ENCODE results near the gene AGA. TPM values are rescaled to one million over a fixed set of nuclear protein-coding genes. Genes with fewer than 3 reads are reported as not detected.

Gene AGA
- total and polyA plus RNA-seq, 10 of the 15 experiments (the other 5 are each of a cell fraction or from before 2014, with no cell fraction given) = 17.1 to 37.6 (median 24.5) TPM

GRCh38 chr4:177391953-177392352 is 50.3 kb downstream of the AGA start (continued):
- TF ChIP-seq ZZZ3 (IDR thresholded peaks at IDR 0.05; ENCODE audit: control insufficient read depth, insufficient read length, low read depth) = no peak
- TF ChIP-seq TBL1XR1 (IDR thresholded peaks at IDR 0.05; ENCODE audit: low read depth, low read length) = no peak

DNA sequence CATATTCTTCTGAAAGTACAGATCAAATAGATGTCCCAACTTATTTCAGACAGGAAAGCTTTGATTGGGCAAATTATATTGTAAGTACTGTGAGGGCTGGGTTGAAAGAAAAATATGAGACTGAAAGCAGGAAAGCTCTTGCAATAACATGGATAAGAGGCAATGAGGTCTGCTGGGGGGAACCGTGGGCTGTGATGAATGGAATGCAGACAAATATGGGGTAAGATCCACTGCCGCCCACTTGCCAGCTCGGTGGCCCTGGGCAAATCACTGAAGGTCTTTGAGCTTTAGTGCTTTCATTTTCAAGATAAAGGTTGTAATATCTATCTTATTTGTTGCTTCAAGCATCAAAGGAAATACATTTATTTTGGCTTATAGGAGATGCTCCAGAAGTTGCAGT is 51.0 kb downstream of the AGA start:
- CTCF ChIA-PET = interaction anchor here (1.1 kb wide), 1 partner anchor 52 kb away, joined by 3 read pairs; no protein-coding TSS in a partner anchor
- no peak for TF ChIP-seq KAT2A (conservative IDR thresholded peaks at IDR 0.05; ENCODE audit: control insufficient read depth, low read depth, low read length)
- no peak for TF ChIP-seq POLR2A (IDR thresholded peaks at IDR 0.05; ENCODE audit: low read depth, low read length)
- no peak for TF ChIP-seq RELA (IDR thresholded peaks at IDR 0.05; ENCODE audit: borderline replicate concordance, partially characterized antibody)
- TF ChIP-seq NFYB (IDR thresholded peaks at IDR 0.05; ENCODE audit: insufficient read depth, low read depth, low read length) = no peak
- TF ChIP-seq ZNF622 (IDR thresholded peaks at IDR 0.05) = no peak
- no peak for TF ChIP-seq SPI1 (IDR thresholded peaks at IDR 0.05; ENCODE audit: borderline replicate concordance, insufficient read depth, low read depth, low read length)
- no peak for TF ChIP-seq TCF12 (IDR thresholded peaks at IDR 0.05; ENCODE audit: low read depth, low read length)
- TF ChIP-seq STAT1 (conservative IDR thresholded peaks at IDR 0.05) = no peak
- TF ChIP-seq, protein P1, sequence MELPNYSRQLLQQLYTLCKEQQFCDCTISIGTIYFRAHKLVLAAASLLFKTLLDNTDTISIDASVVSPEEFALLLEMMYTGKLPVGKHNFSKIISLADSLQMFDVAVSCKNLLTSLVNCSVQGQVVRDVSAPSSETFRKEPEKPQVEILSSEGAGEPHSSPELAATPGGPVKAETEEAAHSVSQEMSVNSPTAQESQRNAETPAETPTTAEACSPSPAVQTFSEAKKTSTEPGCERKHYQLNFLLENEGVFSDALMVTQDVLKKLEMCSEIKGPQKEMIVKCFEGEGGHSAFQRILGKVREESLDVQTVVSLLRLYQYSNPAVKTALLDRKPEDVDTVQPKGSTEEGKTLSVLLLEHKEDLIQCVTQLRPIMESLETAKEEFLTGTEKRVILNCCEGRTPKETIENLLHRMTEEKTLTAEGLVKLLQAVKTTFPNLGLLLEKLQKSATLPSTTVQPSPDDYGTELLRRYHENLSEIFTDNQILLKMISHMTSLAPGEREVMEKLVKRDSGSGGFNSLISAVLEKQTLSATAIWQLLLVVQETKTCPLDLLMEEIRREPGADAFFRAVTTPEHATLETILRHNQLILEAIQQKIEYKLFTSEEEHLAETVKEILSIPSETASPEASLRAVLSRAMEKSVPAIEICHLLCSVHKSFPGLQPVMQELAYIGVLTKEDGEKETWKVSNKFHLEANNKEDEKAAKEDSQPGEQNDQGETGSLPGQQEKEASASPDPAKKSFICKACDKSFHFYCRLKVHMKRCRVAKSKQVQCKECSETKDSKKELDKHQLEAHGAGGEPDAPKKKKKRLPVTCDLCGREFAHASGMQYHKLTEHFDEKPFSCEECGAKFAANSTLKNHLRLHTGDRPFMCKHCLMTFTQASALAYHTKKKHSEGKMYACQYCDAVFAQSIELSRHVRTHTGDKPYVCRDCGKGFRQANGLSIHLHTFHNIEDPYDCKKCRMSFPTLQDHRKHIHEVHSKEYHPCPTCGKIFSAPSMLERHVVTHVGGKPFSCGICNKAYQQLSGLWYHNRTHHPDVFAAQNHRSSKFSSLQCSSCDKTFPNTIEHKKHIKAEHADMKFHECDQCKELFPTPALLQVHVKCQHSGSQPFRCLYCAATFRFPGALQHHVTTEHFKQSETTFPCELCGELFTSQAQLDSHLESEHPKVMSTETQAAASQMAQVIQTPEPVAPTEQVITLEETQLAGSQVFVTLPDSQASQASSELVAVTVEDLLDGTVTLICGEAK (IDR thresholded peaks at IDR 0.05; ENCODE audit: borderline replicate concordance) = no peak
- TF ChIP-seq ZZZ3 (IDR thresholded peaks at IDR 0.05; ENCODE audit: control insufficient read depth, insufficient read length, low read depth) = no peak
- TF ChIP-seq, protein P2, sequence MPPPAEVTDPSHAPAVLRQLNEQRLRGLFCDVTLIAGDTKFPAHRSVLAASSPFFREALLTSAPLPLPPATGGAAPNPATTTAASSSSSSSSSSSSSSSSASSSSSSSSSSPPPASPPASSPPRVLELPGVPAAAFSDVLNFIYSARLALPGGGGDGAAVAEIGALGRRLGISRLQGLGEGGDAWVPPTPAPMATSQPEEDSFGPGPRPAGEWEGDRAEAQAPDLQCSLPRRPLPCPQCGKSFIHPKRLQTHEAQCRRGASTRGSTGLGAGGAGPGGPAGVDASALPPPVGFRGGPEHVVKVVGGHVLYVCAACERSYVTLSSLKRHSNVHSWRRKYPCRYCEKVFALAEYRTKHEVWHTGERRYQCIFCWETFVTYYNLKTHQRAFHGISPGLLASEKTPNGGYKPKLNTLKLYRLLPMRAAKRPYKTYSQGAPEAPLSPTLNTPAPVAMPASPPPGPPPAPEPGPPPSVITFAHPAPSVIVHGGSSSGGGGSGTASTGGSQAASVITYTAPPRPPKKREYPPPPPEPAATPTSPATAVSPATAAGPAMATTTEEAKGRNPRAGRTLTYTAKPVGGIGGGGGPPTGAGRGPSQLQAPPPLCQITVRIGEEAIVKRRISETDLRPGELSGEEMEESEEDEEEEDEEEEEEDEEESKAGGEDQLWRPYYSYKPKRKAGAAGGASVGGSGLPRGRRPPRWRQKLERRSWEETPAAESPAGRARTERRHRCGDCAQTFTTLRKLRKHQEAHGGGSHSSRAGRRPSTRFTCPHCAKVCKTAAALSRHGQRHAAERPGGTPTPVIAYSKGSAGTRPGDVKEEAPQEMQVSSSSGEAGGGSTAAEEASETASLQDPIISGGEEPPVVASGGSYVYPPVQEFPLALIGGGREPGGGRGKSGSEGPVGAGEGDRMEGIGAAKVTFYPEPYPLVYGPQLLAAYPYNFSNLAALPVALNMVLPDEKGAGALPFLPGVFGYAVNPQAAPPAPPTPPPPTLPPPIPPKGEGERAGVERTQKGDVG (CRISPR knock-in tag; IDR thresholded peaks at IDR 0.05) = no peak
- no peak for TF ChIP-seq HDAC6 (IDR thresholded peaks at IDR 0.05; ENCODE audit: unreplicated experiment)
- TF ChIP-seq PKNOX1 (IDR thresholded peaks at IDR 0.05) = no peak
- TF ChIP-seq RBBP5 (conservative IDR thresholded peaks at IDR 0.05) = no peak
- no peak for TF ChIP-seq RFX5 (IDR thresholded peaks at IDR 0.05; ENCODE audit: low read depth, low read length)

More for the DNA sequence above, 51.0 kb downstream of the AGA start:
- no peak overlapping the region for H3K4me3 ChIP-seq
- no TSS peak for BruUV-seq (replicated peaks)
- POLR2A ChIA-PET = no interaction called here
- intact Hi-C loops (cut with micrococcal nuclease; ENCODE audit: unreplicated experiment) (no loop called here), in situ Hi-C loops (cut with MboI) (no loop called here)
- FAIRE-seq (no peak), ATAC-seq (no peak), DNase-seq (ENCODE audit: low read depth, low spot score) (no peak)
- no peak overlapping the region for H2AFZ ChIP-seq (ENCODE audit: control insufficient read depth, low read depth, low read length)
- SMC1A ChIA-PET (ENCODE audit: uncharacterized antibody, unreplicated experiment) = no interaction called here
- no peaks in the 10 kb centered on the region for H3K4me1 ChIP-seq (ENCODE audit: control insufficient read depth, insufficient read depth, low read length)
- no peaks in the 10 kb centered on the region; a peak in 1 of 4 replicates for H3K27me3 ChIP-seq (replicated peaks in 1 of 2; ENCODE audit: control insufficient read depth in 2 of 2, insufficient read depth in 2 of 2, low read length in 1 of 2)
- no peaks in the 10 kb centered on the region; the same call in 1 of the 2 replicates for H4K20me1 ChIP-seq (ENCODE audit: control insufficient read depth, insufficient read depth)
- WGBS (ENCODE audit: insufficient coverage, insufficient replicate concordance, low lambda C conversion rate, missing lambda C conversion rate) = 69% methylated on average over 3 of the region's 3 CpGs
- H3K9ac ChIP-seq (ENCODE audit: control insufficient read depth, insufficient read depth, low read length) = no peak overlapping the region
- no peak overlapping the region for H3K4me2 ChIP-seq (ENCODE audit: control insufficient read depth, insufficient read depth)
- RAD21 ChIA-PET (ENCODE audit: unreplicated experiment) = no interaction called here
- H3K36me3 ChIP-seq (ENCODE audit: control insufficient read depth in 2 of 2, insufficient read depth in 2 of 2, low read length in 1 of 2) = no peaks in the 10 kb centered on the region
- no peaks in the 10 kb centered on the region for H3K79me2 ChIP-seq (ENCODE audit: control insufficient read depth, insufficient read depth, low read length)
- H3K9me3 ChIP-seq (replicated peaks; ENCODE audit: control insufficient read depth, insufficient read depth, low read length) = no peaks in the 10 kb centered on the region
- no peak overlapping the region for H3K27ac ChIP-seq (ENCODE audit: control insufficient read depth, insufficient read depth)
